SK-N-SH (cell line): Measurements from ENCODE around the gene B3GNT5.

Experiments used
- ELF1 ChIP-seq: IDR thresholded peaks from 2 replicates; pipeline ENCODE4 v1.4.0; 2012
- FOXM1 ChIP-seq: IDR thresholded peaks from 2 replicates; pipeline ENCODE4 v1.4.0; 2012; ENCODE audit warnings: low read depth, mild to moderate bottlenecking
- MAX ChIP-seq: IDR thresholded peaks from 2 replicates; pipeline ENCODE4 v1.4.0; 2012; ENCODE audit warnings: low read depth
- NRF1 ChIP-seq: IDR thresholded peaks from 2 replicates; pipeline ENCODE4 v1.6.1; 2012; ENCODE audit warnings: low read depth, mild to moderate bottlenecking, low read length
- POLR2AphosphoS5 ChIP-seq: IDR thresholded peaks from 2 replicates; pipeline ENCODE4 v1.6.1; 2012; ENCODE audit warnings: low read depth, low read length
- SMC3 ChIP-seq: IDR thresholded peaks from 2 replicates; pipeline ENCODE4 v1.6.1; 2012; ENCODE audit warnings: low read depth, low read length, improper control_type of control experiment
- TAF1 ChIP-seq: IDR thresholded peaks from 2 replicates; pipeline ENCODE4 v1.6.1; 2012; ENCODE audit warnings: low read depth, mild to moderate bottlenecking, low read length, moderate library complexity, borderline replicate concordance
- TF ChIP-seq, protein P1 (sequence below): fragments of 200-600 bp; sonication (generic); IDR thresholded peaks from 2 replicates; pipeline ENCODE4 v1.6.1; 2017; ENCODE audit warnings: antibody characterized with exemption, mild to moderate bottlenecking, moderate library complexity

DNA sequence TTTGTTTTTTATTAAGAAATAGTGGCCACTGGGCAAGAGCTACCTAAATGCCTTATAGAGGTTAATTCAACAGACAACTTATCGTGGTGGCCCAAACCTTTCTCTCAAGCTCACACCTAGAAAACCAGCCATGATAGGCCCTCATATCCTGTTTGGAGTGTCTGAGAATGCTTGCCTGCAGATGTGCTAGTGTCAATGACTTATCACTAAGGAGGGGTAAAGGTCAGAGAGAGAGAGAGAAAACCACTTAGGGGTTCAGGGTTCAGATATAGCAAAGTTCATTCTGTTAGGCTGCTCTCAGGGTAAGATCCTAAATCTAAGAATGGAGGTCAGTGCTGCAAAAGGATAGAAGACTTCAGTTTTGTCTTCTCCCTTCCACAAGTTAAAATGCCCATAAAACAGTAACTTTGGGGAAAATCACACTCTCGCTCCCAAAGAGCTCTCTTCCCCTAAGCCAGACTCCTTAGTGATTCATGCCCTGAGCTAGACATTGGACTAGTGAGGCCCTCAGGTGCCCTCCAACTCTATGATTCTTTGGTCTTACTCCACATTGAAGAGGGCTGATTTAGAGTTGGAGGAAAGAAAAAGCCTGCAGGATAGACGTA lies 30.3 kb upstream of the B3GNT5 start:
- no peak for TF ChIP-seq MAX
- TF ChIP-seq SMC3, result no peak
- TF ChIP-seq TAF1, result no peak
- TF ChIP-seq ELF1, result no peak
- TF ChIP-seq, protein P1, sequence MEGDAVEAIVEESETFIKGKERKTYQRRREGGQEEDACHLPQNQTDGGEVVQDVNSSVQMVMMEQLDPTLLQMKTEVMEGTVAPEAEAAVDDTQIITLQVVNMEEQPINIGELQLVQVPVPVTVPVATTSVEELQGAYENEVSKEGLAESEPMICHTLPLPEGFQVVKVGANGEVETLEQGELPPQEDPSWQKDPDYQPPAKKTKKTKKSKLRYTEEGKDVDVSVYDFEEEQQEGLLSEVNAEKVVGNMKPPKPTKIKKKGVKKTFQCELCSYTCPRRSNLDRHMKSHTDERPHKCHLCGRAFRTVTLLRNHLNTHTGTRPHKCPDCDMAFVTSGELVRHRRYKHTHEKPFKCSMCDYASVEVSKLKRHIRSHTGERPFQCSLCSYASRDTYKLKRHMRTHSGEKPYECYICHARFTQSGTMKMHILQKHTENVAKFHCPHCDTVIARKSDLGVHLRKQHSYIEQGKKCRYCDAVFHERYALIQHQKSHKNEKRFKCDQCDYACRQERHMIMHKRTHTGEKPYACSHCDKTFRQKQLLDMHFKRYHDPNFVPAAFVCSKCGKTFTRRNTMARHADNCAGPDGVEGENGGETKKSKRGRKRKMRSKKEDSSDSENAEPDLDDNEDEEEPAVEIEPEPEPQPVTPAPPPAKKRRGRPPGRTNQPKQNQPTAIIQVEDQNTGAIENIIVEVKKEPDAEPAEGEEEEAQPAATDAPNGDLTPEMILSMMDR, result no peak
- no peak for TF ChIP-seq FOXM1
- TF ChIP-seq POLR2AphosphoS5, result no peak
- no peak for TF ChIP-seq NRF1
